Ishikawa (cell line): ENCODE data around the gene GPC6.

Source experiments
- CEBPB ChIP-seq: IDR thresholded peaks from 2 replicates; pipeline ENCODE4 v1.6.1; 2012
- EGR1 ChIP-seq: IDR thresholded peaks from 2 replicates; pipeline ENCODE4 v1.6.1; 2012
- EP300 ChIP-seq: IDR thresholded peaks from 2 replicates; pipeline ENCODE4 v1.6.1; 2012; ENCODE audit warnings: borderline replicate concordance
- RAD21 ChIP-seq: IDR thresholded peaks from 2 replicates; pipeline ENCODE4 v1.6.1; 2012; ENCODE audit warnings: low read depth
- TAF1 ChIP-seq: IDR thresholded peaks from 2 replicates; pipeline ENCODE4 v1.6.1; 2012; ENCODE audit warnings: low read depth, mild to moderate bottlenecking
- TCF12 ChIP-seq: IDR thresholded peaks from 2 replicates; pipeline ENCODE4 v1.6.1; 2012; ENCODE audit warnings: low read depth
- TEAD4 ChIP-seq: IDR thresholded peaks from 2 replicates; pipeline ENCODE4 v1.6.1; 2012
- YY1 ChIP-seq: IDR thresholded peaks from 2 replicates; pipeline ENCODE4 v1.6.1; 2012; ENCODE audit warnings: low read depth
- TF ChIP-seq, protein P1 (sequence below): IDR thresholded peaks from 2 replicates; pipeline ENCODE4 v1.6.1; 2012; ENCODE audit warnings: low read depth, mild to moderate bottlenecking
- TF ChIP-seq, protein P2 (sequence below): IDR thresholded peaks from 2 replicates; pipeline ENCODE4 v1.6.1; 2012

DNA sequence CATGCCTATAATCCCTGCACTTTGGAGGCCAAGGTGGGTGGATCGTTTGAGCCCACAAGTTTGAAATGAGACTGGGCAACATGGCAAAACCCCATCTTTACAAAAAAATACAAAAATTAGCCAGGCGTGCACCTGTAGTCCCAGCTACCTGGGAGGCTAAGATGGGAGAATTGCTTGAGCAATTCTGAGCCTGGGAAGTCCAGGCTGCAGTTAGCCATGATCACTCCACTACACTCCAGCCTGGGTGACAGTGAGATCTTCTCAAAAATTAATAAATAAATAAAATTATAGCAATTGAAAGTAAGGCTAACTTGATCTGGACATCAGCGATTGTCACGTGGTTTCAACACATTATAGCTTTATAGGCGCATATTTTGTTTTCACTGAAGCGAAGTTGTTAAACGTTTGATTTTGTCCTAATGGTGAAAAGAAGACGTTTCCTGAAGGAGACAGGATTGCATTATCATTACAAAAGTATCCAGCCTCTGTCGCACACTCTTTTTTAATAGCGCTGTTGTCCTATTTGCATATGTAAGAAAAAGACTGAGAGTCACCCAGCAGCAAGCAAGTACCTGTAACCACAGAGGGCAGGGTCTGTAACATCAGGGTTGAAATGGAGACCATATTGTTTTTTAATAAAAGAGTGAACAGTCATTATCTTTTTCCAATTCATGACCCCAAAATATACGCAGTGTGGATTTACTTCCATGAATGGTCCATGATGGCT lies 917.2 kb downstream of the GPC6 start:
- no peak for TF ChIP-seq YY1
- TF ChIP-seq EP300, result no peak
- no peak for TF ChIP-seq TAF1
- no peak for TF ChIP-seq TEAD4
- TF ChIP-seq, protein P1, sequence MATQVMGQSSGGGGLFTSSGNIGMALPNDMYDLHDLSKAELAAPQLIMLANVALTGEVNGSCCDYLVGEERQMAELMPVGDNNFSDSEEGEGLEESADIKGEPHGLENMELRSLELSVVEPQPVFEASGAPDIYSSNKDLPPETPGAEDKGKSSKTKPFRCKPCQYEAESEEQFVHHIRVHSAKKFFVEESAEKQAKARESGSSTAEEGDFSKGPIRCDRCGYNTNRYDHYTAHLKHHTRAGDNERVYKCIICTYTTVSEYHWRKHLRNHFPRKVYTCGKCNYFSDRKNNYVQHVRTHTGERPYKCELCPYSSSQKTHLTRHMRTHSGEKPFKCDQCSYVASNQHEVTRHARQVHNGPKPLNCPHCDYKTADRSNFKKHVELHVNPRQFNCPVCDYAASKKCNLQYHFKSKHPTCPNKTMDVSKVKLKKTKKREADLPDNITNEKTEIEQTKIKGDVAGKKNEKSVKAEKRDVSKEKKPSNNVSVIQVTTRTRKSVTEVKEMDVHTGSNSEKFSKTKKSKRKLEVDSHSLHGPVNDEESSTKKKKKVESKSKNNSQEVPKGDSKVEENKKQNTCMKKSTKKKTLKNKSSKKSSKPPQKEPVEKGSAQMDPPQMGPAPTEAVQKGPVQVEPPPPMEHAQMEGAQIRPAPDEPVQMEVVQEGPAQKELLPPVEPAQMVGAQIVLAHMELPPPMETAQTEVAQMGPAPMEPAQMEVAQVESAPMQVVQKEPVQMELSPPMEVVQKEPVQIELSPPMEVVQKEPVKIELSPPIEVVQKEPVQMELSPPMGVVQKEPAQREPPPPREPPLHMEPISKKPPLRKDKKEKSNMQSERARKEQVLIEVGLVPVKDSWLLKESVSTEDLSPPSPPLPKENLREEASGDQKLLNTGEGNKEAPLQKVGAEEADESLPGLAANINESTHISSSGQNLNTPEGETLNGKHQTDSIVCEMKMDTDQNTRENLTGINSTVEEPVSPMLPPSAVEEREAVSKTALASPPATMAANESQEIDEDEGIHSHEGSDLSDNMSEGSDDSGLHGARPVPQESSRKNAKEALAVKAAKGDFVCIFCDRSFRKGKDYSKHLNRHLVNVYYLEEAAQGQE, result no peak
- TF ChIP-seq TCF12, result no peak
- no peak for TF ChIP-seq RAD21
- TF ChIP-seq EGR1, result no peak
- TF ChIP-seq CEBPB, result no peak
- TF ChIP-seq, protein P2, sequence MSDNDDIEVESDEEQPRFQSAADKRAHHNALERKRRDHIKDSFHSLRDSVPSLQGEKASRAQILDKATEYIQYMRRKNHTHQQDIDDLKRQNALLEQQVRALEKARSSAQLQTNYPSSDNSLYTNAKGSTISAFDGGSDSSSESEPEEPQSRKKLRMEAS, result no peak
